Activated T-helper 17 cell treated with anti-CD3 and anti-CD28 coated beads, Interleukin-2, amount 50 U/mL, for 72 hours (primary cell): ENCODE data around the gene PERM1. TPM values are rescaled to one million over a fixed set of nuclear protein-coding genes. Genes with fewer than 3 reads are reported as not detected.

ENCODE experiments used
- ATAC-seq: fragments of 150-1000 bp; cut with Tn5 transposase; replicated peaks from 2 replicates; pipeline ENCODE4 v1.10.0; 2021; ENCODE audit warnings: mild to moderate bottlenecking, moderate library complexity
- H3K27ac Mint-ChIP-seq: one replicate; pipeline ENCODE4 v1.8.0; 2022; ENCODE audit warnings: mixed read lengths
- H3K27me3 Mint-ChIP-seq: one replicate; pipeline ENCODE4 v1.8.0; 2022; ENCODE audit warnings: mixed read lengths
- H3K36me3 Mint-ChIP-seq: one replicate; pipeline ENCODE4 v1.8.0; 2022; ENCODE audit warnings: low read depth, mild to moderate bottlenecking, mixed read lengths
- H3K4me1 Mint-ChIP-seq: one replicate; pipeline ENCODE4 v1.8.0; 2022; ENCODE audit warnings: mixed read lengths
- H3K4me3 Mint-ChIP-seq: one replicate; pipeline ENCODE4 v1.8.0; 2022; ENCODE audit warnings: mild to moderate bottlenecking, mixed read lengths
- H3K9me3 Mint-ChIP-seq: one replicate; pipeline ENCODE4 v1.8.0; 2022; ENCODE audit warnings: mixed read lengths
- total RNA-seq, 2 donors: library from RNA; stranded (reverse); gene quantifications; one replicate each; pipeline ENCODE4 v1.2.3, GENCODE V29; 2022

The PERM1 gene
- total RNA-seq, 2 donors from 2014 or later, result not detected

GRCh38 chr1:928825-929661 is 52.9 kb downstream of the PERM1 start:
- no peak for ATAC-seq
- Mint-ChIP-seq H3K4me3 (no peak overlapping the region), H3K27ac (no peak overlapping the region), H3K36me3 (no peaks in the 10 kb centered on the region), H3K27me3 (peaks cover 10% of the 10 kb centered on the region), H3K9me3 (no peaks in the 10 kb centered on the region), H3K4me1 (no peaks in the 10 kb centered on the region)

GRCh38 chr1:927748-928147 is 54.1 kb downstream of the PERM1 start:
- no peak overlapping the region for H3K27ac Mint-ChIP-seq
- no peaks in the 10 kb centered on the region for H3K9me3 Mint-ChIP-seq
- no peaks in the 10 kb centered on the region for H3K4me1 Mint-ChIP-seq

GRCh38 chr1:927234-927633 is 54.7 kb downstream of the PERM1 start:
- no peak for ATAC-seq
- Mint-ChIP-seq H3K9me3 (no peaks in the 10 kb centered on the region), H3K36me3 (no peaks in the 10 kb centered on the region), H3K4me1 (no peaks in the 10 kb centered on the region), H3K27me3 (peaks cover 15% of the 10 kb centered on the region), H3K27ac (no peak overlapping the region), H3K4me3 (no peak overlapping the region)

More at GRCh38 chr1:927748-928147, 54.1 kb downstream of the PERM1 start:
- Mint-ChIP-seq H3K4me3 (no peak overlapping the region), H3K27me3 (peaks cover 15% of the 10 kb centered on the region), H3K36me3 (no peaks in the 10 kb centered on the region)
- ATAC-seq, result no peak

GRCh38 chr1:925561-926421 is 56.1 kb downstream of the PERM1 start:
- H3K27ac Mint-ChIP-seq, result no peak overlapping the region
- H3K4me3 Mint-ChIP-seq, result peak overlapping the region; percentile 36
- no peaks in the 10 kb centered on the region for H3K9me3 Mint-ChIP-seq
- H3K36me3 Mint-ChIP-seq, result no peaks in the 10 kb centered on the region
- H3K4me1 Mint-ChIP-seq, result no peaks in the 10 kb centered on the region
- peaks cover 19% of the 10 kb centered on the region for H3K27me3 Mint-ChIP-seq
- no peak for ATAC-seq

Other genes starting within 250 kb of the PERM1 start
- not detected for gene SAMD11, start 58.2 kb downstream of the PERM1 start, total RNA-seq
- 100 to 1,000 TPM in 1 of 2 donors, 10 to 100 TPM in 1; 57.6 to 141 TPM for gene NOC2L, start 22.8 kb downstream of the PERM1 start, total RNA-seq
- gene KLHL17, start 21.5 kb downstream of the PERM1 start, total RNA-seq, result 10 to 100 TPM; 17.4 to 17.8 TPM
- 1 to 10 TPM; 2.8 to 6.3 TPM for gene PLEKHN1, start 15.6 kb downstream of the PERM1 start, total RNA-seq
- 1 to 10 TPM in 1 of 2 donors, not detected in 1; 2.5 TPM for gene HES4, start 18.0 kb upstream of the PERM1 start, total RNA-seq
- gene ISG15, start 31.4 kb upstream of the PERM1 start, total RNA-seq, result 10 to 100 TPM; 13.5 to 36.5 TPM
- gene AGRN, start 38.0 kb upstream of the PERM1 start, total RNA-seq, result 10 to 100 TPM; 12.1 to 87.6 TPM
- gene RNF223, start 92.2 kb upstream of the PERM1 start, total RNA-seq, result not detected
- gene C1orf159, start 134.0 kb upstream of the PERM1 start, total RNA-seq, result 10 to 100 TPM; 15.7 to 18.8 TPM
- under 1 TPM in 1 of 2 donors, not detected in 1; 0.11 TPM for gene TTLL10, start 191.8 kb upstream of the PERM1 start, total RNA-seq
- 100 to 1,000 TPM; 105 to 796 TPM for gene TNFRSF18, start 224.5 kb upstream of the PERM1 start, total RNA-seq
- gene TNFRSF4, start 232.1 kb upstream of the PERM1 start, total RNA-seq, result 1,000 to 10,000 TPM in 1 of 2 donors, 100 to 1,000 TPM in 1; 384 to 1,007 TPM
- gene SDF4, start 249.9 kb upstream of the PERM1 start, total RNA-seq, result 100 to 1,000 TPM; 169 to 773 TPM